BE2C (cell line): ENCODE results near the gene XYLT1.

ENCODE experiments used
- DNase-seq: peaks from one replicate; pipeline ENCODE4 v3.0.0-alpha.2; 2020
- H3K27me3 ChIP-seq: fragments of 250-450 bp; sonication (Bioruptor Pico); 2 replicates; pipeline ENCODE4 v1.5.1; 2020; ENCODE audit warnings: mild to moderate bottlenecking
- H3K36me3 ChIP-seq: fragments of 250-450 bp; sonication (Bioruptor Pico); 2 replicates; pipeline ENCODE4 v1.5.1; 2020; ENCODE audit warnings: mild to moderate bottlenecking
- H3K4me1 ChIP-seq: fragments of 250-450 bp; sonication (Bioruptor Pico); 2 replicates; pipeline ENCODE4 v1.5.1; 2020
- H3K4me3 ChIP-seq: 2 replicates; pipeline ENCODE4 v1.5.1; 2011; ENCODE audit warnings: low read depth, low read length
- H3K9me3 ChIP-seq: fragments of 250-450 bp; sonication (Bioruptor Pico); 2 replicates; pipeline ENCODE4 v1.5.1; 2020
- CTCF ChIP-seq: IDR thresholded peaks from 2 replicates; pipeline ENCODE4 v1.5.1; 2012; ENCODE audit warnings: mild to moderate bottlenecking, low read depth, low read length

Gene XYLT1

GRCh38 chr16:17305694-17306093 is 165.1 kb downstream of the XYLT1 start:
- no peaks in the 10 kb centered on the region for H3K36me3 ChIP-seq
- no peak for DNase-seq
- no peaks in the 10 kb centered on the region for H3K27me3 ChIP-seq
- H3K4me3 ChIP-seq: no peak overlapping the region
- no peaks in the 10 kb centered on the region for H3K4me1 ChIP-seq
- no peak for TF ChIP-seq CTCF
- no peaks in the 10 kb centered on the region for H3K9me3 ChIP-seq

GRCh38 chr16:17304491-17305119 is 166.2 kb downstream of the XYLT1 start:
- H3K4me1 ChIP-seq: no peaks in the 10 kb centered on the region
- no peak overlapping the region for H3K4me3 ChIP-seq
- DNase-seq: no peak
- no peak for TF ChIP-seq CTCF
- H3K27me3 ChIP-seq: no peaks in the 10 kb centered on the region
- H3K36me3 ChIP-seq: no peaks in the 10 kb centered on the region
- H3K9me3 ChIP-seq: no peaks in the 10 kb centered on the region

GRCh38 chr16:17304106-17304490 is 166.7 kb downstream of the XYLT1 start:
- DNase-seq: no peak
- H3K36me3 ChIP-seq: no peaks in the 10 kb centered on the region
- H3K27me3 ChIP-seq: no peaks in the 10 kb centered on the region
- H3K9me3 ChIP-seq: no peaks in the 10 kb centered on the region
- no peak overlapping the region for H3K4me3 ChIP-seq
- no peaks in the 10 kb centered on the region for H3K4me1 ChIP-seq
- TF ChIP-seq CTCF: no peak

- Histone ChIP-seq H3K27me3 (no peaks in the 10 kb centered on the region), H3K4me3 (no peak overlapping the region), H3K36me3 (no peaks in the 10 kb centered on the region), H3K9me3 (no peaks in the 10 kb centered on the region), H3K4me1 (no peaks in the 10 kb centered on the region)
- no peak for TF ChIP-seq CTCF
- no peak for DNase-seq
Observed at GRCh38 chr16:17303101-17303500, 167.7 kb downstream of the XYLT1 start.

GRCh38 chr16:17302620-17303019 is 168.1 kb downstream of the XYLT1 start:
- H3K4me3 ChIP-seq: no peak overlapping the region
- no peaks in the 10 kb centered on the region for H3K9me3 ChIP-seq
- H3K27me3 ChIP-seq: no peaks in the 10 kb centered on the region
- no peak for TF ChIP-seq CTCF
- DNase-seq: no peak
- no peaks in the 10 kb centered on the region for H3K36me3 ChIP-seq
- H3K4me1 ChIP-seq: no peaks in the 10 kb centered on the region

- Histone ChIP-seq H3K4me3 (no peak overlapping the region), H3K9me3 (no peaks in the 10 kb centered on the region), H3K36me3 (no peaks in the 10 kb centered on the region), H3K27me3 (no peaks in the 10 kb centered on the region), H3K4me1 (no peaks in the 10 kb centered on the region)
- TF ChIP-seq CTCF: no peak
- no peak for DNase-seq
Observed at GRCh38 chr16:17302214-17302613, 168.5 kb downstream of the XYLT1 start.
